Midbrain (tissue), 1 donor: ENCODE data around the gene SYNC.
"Not testable (repeated sequence)": the region's sequence is repeated elsewhere in the genome, so short reads cannot be mapped to it uniquely, and the experiment has no call there.

Source experiments
- DNase-seq: peaks from one replicate; lab custom pipeline; 2025; lab: John Stamatoyannopoulos, UW

SYNC gene

GRCh38 chr1:32642292-32642827 is 60.2 kb downstream of the SYNC start:
- not testable (repeated sequence) for DNase-seq

DNA sequence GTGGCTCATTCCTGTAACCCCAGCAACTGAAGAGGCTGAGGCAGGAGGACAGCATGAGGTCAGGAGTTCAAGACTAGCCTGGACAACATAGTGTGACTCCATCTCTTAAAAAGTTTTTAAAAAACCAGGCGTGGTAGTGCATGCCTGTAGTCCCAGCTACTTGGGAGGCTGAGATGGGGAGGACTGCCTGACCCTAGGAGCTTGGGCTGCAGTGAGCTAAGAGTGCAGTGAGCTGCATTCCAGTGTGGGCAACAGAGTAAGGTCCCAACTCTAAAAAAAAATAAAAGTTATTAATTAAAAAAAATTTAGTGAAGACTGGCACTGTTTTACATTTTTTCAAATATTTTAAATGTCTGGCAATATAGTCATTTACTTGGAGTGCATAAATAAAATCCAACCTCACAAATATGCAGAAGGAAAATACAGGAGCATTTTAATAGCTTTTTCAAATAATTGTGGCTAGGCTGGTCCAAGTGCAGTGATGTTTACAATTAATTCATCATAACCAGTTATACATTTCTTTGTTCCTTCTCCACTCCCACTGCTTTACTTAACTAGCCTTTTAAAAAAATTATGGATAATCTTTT is 63.0 kb downstream of the SYNC start:
- no peak for DNase-seq

DNA sequence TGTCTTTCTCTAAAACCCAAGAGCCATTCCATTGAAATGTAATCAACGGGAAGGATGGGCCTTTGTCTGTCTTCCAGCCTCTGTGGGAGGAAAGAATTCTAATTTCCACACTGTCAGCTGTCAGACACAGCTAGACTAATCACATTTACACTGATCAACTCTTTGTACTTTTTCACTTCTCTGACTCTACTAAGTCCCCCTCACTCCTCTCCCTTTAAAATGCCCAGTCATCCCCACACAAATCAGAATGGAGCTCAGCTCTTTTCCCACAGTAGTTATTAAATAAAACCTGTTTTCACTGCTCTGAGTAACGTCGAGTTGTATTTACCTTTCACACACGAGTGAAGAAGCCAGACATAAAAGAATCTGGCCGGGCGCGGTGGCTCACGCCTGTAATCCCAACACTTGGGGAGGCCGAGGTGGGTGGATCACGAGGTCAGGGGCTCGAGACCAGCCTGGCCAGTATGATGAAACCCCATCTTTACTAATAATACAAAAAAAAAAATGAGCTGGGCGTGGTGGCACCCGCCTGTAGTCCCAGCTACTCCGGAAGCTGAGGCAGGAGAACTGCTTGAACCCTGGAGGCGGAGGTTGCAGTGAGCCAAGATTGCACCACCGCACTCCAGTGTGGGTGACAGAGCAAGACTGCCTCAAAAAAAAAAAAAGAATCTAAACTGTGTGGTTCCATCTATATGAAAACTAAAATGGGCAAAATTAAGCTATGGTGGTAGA is 65.5 kb downstream of the SYNC start:
- DNase-seq, result no peak

GRCh38 chr1:32635508-32636277 is 66.9 kb downstream of the SYNC start:
- DNase-seq, result no peak

- DNase-seq, result no peak
These were observed 69.7 kb downstream of the SYNC start for GRCh38 chr1:32632829-32633228.

DNA sequence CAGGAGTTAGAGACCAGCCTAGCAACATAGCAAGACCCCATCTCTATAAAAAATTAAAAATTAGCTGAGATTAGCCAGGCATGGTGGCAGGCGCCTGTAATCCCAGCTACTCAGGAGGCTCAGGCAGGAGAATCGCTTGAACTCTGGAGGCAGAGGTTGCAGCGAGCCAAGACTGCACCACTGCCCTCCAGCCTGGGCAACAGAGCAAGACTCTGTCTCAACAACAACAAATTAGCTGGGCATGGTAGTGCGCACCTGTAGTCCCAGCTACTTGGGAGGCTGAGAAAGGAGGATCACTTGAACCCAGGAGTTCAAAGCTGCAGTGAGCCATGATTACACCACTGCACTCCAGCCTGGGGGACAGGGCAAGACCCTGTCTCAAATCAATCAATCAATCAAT is 72.4 kb downstream of the SYNC start:
- DNase-seq, result not testable (repeated sequence)
